Transverse colon (tissue), 4 donors: ENCODE data around the gene OCA2. TPM values are rescaled to one million over a fixed set of nuclear protein-coding genes. Genes with fewer than 3 reads are reported as not detected.

ENCODE experiments used
- DNase-seq: peaks from one replicate; pipeline ENCODE4 v3.0.0-alpha.2; 2019
- H3K27ac ChIP-seq, 4 donors: fragments of 200-600 bp; sonication (generic); 2 replicates each; pipeline ENCODE4 v1.5.1; 2016 to 2018; ENCODE audit warnings: inconsistent platforms in 4 of 4
- H3K27me3 ChIP-seq: fragments of 200-600 bp; sonication (generic); 2 replicates; pipeline ENCODE4 v1.5.1; 2017; ENCODE audit warnings: inconsistent platforms
- H3K36me3 ChIP-seq, 4 donors: fragments of 200-600 bp; sonication (generic); 2 replicates each; pipeline ENCODE4 v1.5.1; 2017 to 2019; ENCODE audit warnings: inconsistent platforms in 4 of 4
- H3K4me1 ChIP-seq, 4 donors: fragments of 200-600 bp; sonication (generic); 2 replicates each; pipeline ENCODE4 v1.5.1; 2017 to 2020; ENCODE audit warnings: inconsistent platforms in 4 of 4
- H3K4me3 ChIP-seq, 4 donors: fragments of 200-600 bp; sonication (generic); 1 replicate in 1 of 4; 2 replicates in 3 of 4; pipeline versions ENCODE4 v1.5.1 to v1.6.1; 2017 to 2019; ENCODE audit warnings: inconsistent platforms in 4 of 4
- H3K9me3 ChIP-seq, 2 donors: fragments of 200-600 bp; sonication (generic); 2 replicates each; pipeline ENCODE4 v1.5.1; 2017 to 2019; ENCODE audit warnings: inconsistent platforms in 2 of 2
- EP300 ChIP-seq: sonication (generic); formaldehyde crosslinking; IDR thresholded peaks from one replicate; pipeline ENCODE4 v1.6.1; 2017; ENCODE audit warnings: antibody characterized with exemption, low read depth
- POLR2A ChIP-seq: fragments of 450-650 bp; IDR thresholded peaks from one replicate; pipeline ENCODE4 v1.6.1; 2016; ENCODE audit warnings: antibody characterized with exemption, mild to moderate bottlenecking, moderate library complexity
- POLR2AphosphoS5 ChIP-seq, 3 donors: sonication (generic); formaldehyde crosslinking; IDR thresholded peaks; one replicate each; pipeline ENCODE4 v1.6.1; 2016; ENCODE audit warnings: antibody characterized with exemption in 3 of 3
- WGBS, 2 donors: methylation state at CpG; one replicate each; pipeline ENCODE4 v1.1.5; 2018; ENCODE audit warnings: low coverage in 1 of 2; 5-methylcytosine and 5-hydroxymethylcytosine counted together
- in situ Hi-C, 4 donors: fragments of 200-750 bp; cut with MboI; loops; one replicate each; pipeline versions ENCODE4 v1.15.0 to v1.15.1; 2017; ENCODE audit warnings: low sequenced_read_pairs in 3 of 4, low pct_ligation_motif_present in 1 of 4, low pct_unique_long_range_greater_than_20kb in 1 of 4
- intact Hi-C: fragments of 100-400 bp; cut with DNase I; formaldehyde crosslinking; loops from one replicate; pipeline ENCODE4 v1.15.1; 2023; ENCODE audit warnings: low total_unique reads
- total RNA-seq, 4 donors: library from RNA; depleted of rRNA; stranded (reverse); fragments of >200 nt; gene quantifications; one replicate each; pipeline ENCODE4 v1.1.0, GENCODE V29; 2016
- TF ChIP-seq, protein P1 (sequence below), 5 experiments: fragments of 200-600 bp in 3 of 5; fragments of 450-650 bp in 2 of 5; sonication (generic) in 3 of 5; IDR thresholded peaks; 1 replicate in 2 of 5; 2 replicates in 3 of 5; pipeline ENCODE4 v1.5.1; 2016 to 2017; ENCODE audit warnings: antibody characterized with exemption in 5 of 5, inconsistent platforms in 3 of 5, mild to moderate bottlenecking in 2 of 5, moderate library complexity in 1 of 5

The OCA2 gene
- total RNA-seq, 4 donors from 2014 or later: 1.4 to 1.9 TPM; not detected in 2

DNA sequence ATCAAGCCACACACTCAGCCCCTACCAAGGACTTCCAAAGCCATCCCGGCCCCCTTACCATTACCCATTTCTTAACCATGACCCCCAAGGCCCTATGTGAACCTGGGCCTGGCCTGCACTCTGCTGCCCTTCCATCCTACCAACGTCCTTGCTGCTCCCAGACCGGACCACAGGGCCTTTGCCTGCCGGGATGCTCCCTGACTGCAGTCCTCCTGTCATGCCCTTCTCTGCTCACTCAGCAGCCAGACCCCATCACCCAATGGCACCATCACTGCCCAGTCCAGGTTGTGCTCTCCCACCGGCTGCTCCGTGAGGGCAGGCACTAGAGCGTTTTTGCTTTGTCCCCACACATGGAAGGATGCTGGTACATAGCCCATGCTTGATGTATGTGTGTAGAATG, 73.7 kb downstream of the OCA2 start:
- TF ChIP-seq, protein P1, sequence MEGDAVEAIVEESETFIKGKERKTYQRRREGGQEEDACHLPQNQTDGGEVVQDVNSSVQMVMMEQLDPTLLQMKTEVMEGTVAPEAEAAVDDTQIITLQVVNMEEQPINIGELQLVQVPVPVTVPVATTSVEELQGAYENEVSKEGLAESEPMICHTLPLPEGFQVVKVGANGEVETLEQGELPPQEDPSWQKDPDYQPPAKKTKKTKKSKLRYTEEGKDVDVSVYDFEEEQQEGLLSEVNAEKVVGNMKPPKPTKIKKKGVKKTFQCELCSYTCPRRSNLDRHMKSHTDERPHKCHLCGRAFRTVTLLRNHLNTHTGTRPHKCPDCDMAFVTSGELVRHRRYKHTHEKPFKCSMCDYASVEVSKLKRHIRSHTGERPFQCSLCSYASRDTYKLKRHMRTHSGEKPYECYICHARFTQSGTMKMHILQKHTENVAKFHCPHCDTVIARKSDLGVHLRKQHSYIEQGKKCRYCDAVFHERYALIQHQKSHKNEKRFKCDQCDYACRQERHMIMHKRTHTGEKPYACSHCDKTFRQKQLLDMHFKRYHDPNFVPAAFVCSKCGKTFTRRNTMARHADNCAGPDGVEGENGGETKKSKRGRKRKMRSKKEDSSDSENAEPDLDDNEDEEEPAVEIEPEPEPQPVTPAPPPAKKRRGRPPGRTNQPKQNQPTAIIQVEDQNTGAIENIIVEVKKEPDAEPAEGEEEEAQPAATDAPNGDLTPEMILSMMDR (IDR thresholded peaks at IDR 0.05): no peak
- no peak for TF ChIP-seq POLR2A
- no peak for TF ChIP-seq POLR2AphosphoS5 (IDR thresholded peaks at IDR 0.05)
- TF ChIP-seq EP300: no peak
- DNase-seq: no peak
- H3K9me3 ChIP-seq: no peaks in the 10 kb centered on the region
- intact Hi-C loops (no loop called here), in situ Hi-C loops (loop anchor here in 1 of 4 donors (10.0 kb wide), 1 partner anchor 99 kb away; no protein-coding TSS in a partner anchor)
- 85 to 100% methylated on average over 1 to 7 of the region's 7 CpGs for WGBS, 2 donors
- no peaks in the 10 kb centered on the region for H3K27me3 ChIP-seq
- no peaks in the 10 kb centered on the region for H3K36me3 ChIP-seq
- H3K4me3 ChIP-seq: no peak overlapping the region
- H3K4me1 ChIP-seq: no peaks in the 10 kb centered on the region
- no peak overlapping the region for H3K27ac ChIP-seq

- Histone ChIP-seq H3K9me3 (no peaks in the 10 kb centered on the region), H3K36me3 (no peaks in the 10 kb centered on the region), H3K4me1 (no peaks in the 10 kb centered on the region), H3K27ac (no peak overlapping the region), H3K4me3 (no peak overlapping the region), H3K27me3 (no peaks in the 10 kb centered on the region)
- no peak for TF ChIP-seq POLR2A
- no peak for TF ChIP-seq POLR2AphosphoS5 (IDR thresholded peaks at IDR 0.05)
- no peak for TF ChIP-seq EP300
- TF ChIP-seq, protein P1 (IDR thresholded peaks at IDR 0.05): no peak
- DNase-seq: no peak
- 73% methylated on average over 1 of the region's 1 CpG; no CpG with 5 or more reads in 1 of the 2 donors for WGBS, 2 donors
- in situ Hi-C loops (loop anchor here in 1 of 4 donors (10.0 kb wide), 1 partner anchor 100 kb away; no protein-coding TSS in a partner anchor), intact Hi-C loops (no loop called here)
Observed at GRCh38 chr15:28024889-28025250, 74.2 kb downstream of the OCA2 start.

GRCh38 chr15:28023933-28024888, 74.9 kb downstream of the OCA2 start:
- intact Hi-C loops (no loop called here), in situ Hi-C loops (loop anchor here in 1 of 4 donors (10.0 kb wide), 1 partner anchor 101 kb away; no protein-coding TSS in a partner anchor)
- no peak for TF ChIP-seq POLR2AphosphoS5 (IDR thresholded peaks at IDR 0.05)
- no peak for TF ChIP-seq POLR2A
- TF ChIP-seq, protein P1 (IDR thresholded peaks at IDR 0.05): no peak
- TF ChIP-seq EP300: no peak
- Histone ChIP-seq H3K27ac (no peak overlapping the region), H3K4me1 (no peaks in the 10 kb centered on the region), H3K27me3 (no peaks in the 10 kb centered on the region), H3K4me3 (no peak overlapping the region), H3K36me3 (no peaks in the 10 kb centered on the region), H3K9me3 (no peaks in the 10 kb centered on the region)
- DNase-seq: no peak
- 79% methylated on average over 17 of the region's 19 CpGs; no CpG with 5 or more reads in 1 of the 2 donors for WGBS, 2 donors

- in situ Hi-C loops (loop anchor here in 1 of 4 donors (10.0 kb wide), 1 partner anchor 101 kb away; no protein-coding TSS in a partner anchor), intact Hi-C loops (no loop called here)
- WGBS, 2 donors: 94% methylated on average over 8 of the region's 8 CpGs; no CpG with 5 or more reads in 1 of the 2 donors
- Histone ChIP-seq H3K4me1 (no peaks in the 10 kb centered on the region), H3K27me3 (no peaks in the 10 kb centered on the region), H3K27ac (no peak overlapping the region), H3K4me3 (no peak overlapping the region), H3K9me3 (no peaks in the 10 kb centered on the region), H3K36me3 (no peaks in the 10 kb centered on the region)
- TF ChIP-seq, protein P1 (IDR thresholded peaks at IDR 0.05): no peak
- no peak for TF ChIP-seq POLR2AphosphoS5 (IDR thresholded peaks at IDR 0.05)
- DNase-seq: no peak
Observed at GRCh38 chr15:28023422-28023821, 75.7 kb downstream of the OCA2 start.
